Measurements from ENCODE around the gene VWA3A. TPM values are rescaled to one million over a fixed set of nuclear protein-coding genes. Genes with fewer than 3 reads are reported as not detected.

VWA3A gene
- polyA plus RNA-seq, 2 of the 4 experiments (the other 2 are of a cell fraction) = 0.17 TPM; not detected in 1

DNA sequence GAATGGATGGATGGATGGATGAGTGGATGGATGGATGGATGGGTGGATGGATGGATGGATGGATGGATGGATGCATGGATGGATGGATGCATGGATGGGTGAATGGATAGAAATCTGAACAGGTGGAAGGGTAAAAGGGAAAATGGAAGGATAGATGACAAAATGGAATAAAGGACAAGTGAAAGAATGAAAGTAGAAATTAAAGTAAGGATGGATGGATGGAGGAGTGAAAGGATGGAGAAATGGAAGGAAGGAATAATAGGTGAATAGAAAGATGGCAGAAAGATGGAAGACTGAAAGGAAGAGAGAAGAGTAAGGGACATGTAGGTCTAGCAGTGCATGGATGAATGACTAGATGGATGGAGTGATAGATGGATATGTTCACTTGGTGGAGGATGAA is 29.9 kb downstream of the VWA3A start:
- no peak for TF ChIP-seq ELK1 (IDR thresholded peaks at IDR 0.05; ENCODE audit: low read depth, low read length)
- no peak for TF ChIP-seq JUNB (IDR thresholded peaks at IDR 0.05)
- TF ChIP-seq HEYL (CRISPR knock-in tag; IDR thresholded peaks at IDR 0.05) = no peak
- TF ChIP-seq ZFP36 (IDR thresholded peaks at IDR 0.05; ENCODE audit: borderline replicate concordance, partially characterized antibody) = no peak
- TF ChIP-seq EHF (CRISPR knock-in tag; IDR thresholded peaks at IDR 0.05) = no peak
- no peak for TF ChIP-seq GATA3 (IDR thresholded peaks at IDR 0.05; ENCODE audit: borderline replicate concordance)
- ChIA-PET CTCF (no interaction called here), POLR2A (no interaction called here)
- Histone ChIP-seq H3K4me1 (no peaks in the 10 kb centered on the region), H3K4me2 (no peak overlapping the region), H3K4me3 (no peak overlapping the region), H3K9me3 (no peaks in the 10 kb centered on the region), H3K27ac (no peak overlapping the region)
- DNase-seq (ENCODE audit: low read depth in 1 of 2, low spot score in 1 of 2) = no peak
- ATAC-seq = no peak
- no peak for FAIRE-seq

GRCh38 chr16:22123146-22123545 is 30.8 kb downstream of the VWA3A start:
- peak; percentile 21 to 31 for DNase-seq (ENCODE audit: low read depth in 1 of 2, low spot score in 1 of 2)
- Histone ChIP-seq H3K4me3 (no peak overlapping the region), H3K4me2 (no peak overlapping the region), H3K9me3 (0 out of 3 replicates have a peak, but pooled peaks cover under 1% of the 10 kb centered on the region), H3K4me1 (no peaks in the 10 kb centered on the region), H3K27ac (no peak overlapping the region)
- WGBS (ENCODE audit: missing lambda C conversion rate) = 27% methylated on average over 3 of the region's 3 CpGs
- POLR2A ChIA-PET = no interaction called here
- FAIRE-seq = no peak
- CTCF ChIA-PET = interaction anchor here (0.6 kb wide), 1 partner anchor 123 kb away, joined by 3 read pairs; no protein-coding TSS in a partner anchor
- TF ChIP-seq RNF2 (IDR thresholded peaks at IDR 0.05; ENCODE audit: borderline replicate concordance, low read depth) (no peak), SMC3 (IDR thresholded peaks at IDR 0.05) (no peak), RAD21 (conservative IDR thresholded peaks at IDR 0.05 in 1 of 2, IDR thresholded peaks at IDR 0.05 in 1 of 2) (0 out of 5 replicates have a peak, but pooled peaks of 1 of the 2 experiments have one; percentile 15), GATA3 (IDR thresholded peaks at IDR 0.05; ENCODE audit: borderline replicate concordance) (no peak), BHLHE40 (IDR thresholded peaks at IDR 0.05; ENCODE audit: low read depth, low read length) (no peak), HES2 (IDR thresholded peaks at IDR 0.05) (no peak)
- TF ChIP-seq, protein P1, sequence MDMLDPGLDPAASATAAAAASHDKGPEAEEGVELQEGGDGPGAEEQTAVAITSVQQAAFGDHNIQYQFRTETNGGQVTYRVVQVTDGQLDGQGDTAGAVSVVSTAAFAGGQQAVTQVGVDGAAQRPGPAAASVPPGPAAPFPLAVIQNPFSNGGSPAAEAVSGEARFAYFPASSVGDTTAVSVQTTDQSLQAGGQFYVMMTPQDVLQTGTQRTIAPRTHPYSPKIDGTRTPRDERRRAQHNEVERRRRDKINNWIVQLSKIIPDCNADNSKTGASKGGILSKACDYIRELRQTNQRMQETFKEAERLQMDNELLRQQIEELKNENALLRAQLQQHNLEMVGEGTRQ (IDR thresholded peaks at IDR 0.05) = no peak
- ATAC-seq = peak; percentile 67 to 82; a peak in 3 of 6 replicates

- ChIA-PET POLR2A (no interaction called here), CTCF (interaction anchor here (0.9 kb wide), 1 partner anchor 18 kb away, joined by 4 read pairs; no protein-coding TSS in a partner anchor)
- H3K4me1 ChIP-seq = no peaks in the 10 kb centered on the region
- WGBS (ENCODE audit: missing lambda C conversion rate) = 50% methylated on average over 7 of the region's 7 CpGs
- H3K27ac ChIP-seq = no peak overlapping the region
- H3K9me3 ChIP-seq = 0 out of 3 replicates have a peak, but pooled peaks cover 5% of the 10 kb centered on the region
- TF ChIP-seq TP53 (CRISPR knock-in tag; IDR thresholded peaks at IDR 0.05) (no peak), MAFK (IDR thresholded peaks at IDR 0.05; ENCODE audit: partially characterized antibody) (peak; percentile 2)
- H3K4me2 ChIP-seq = no peak overlapping the region
- no peak overlapping the region for H3K4me3 ChIP-seq
- peak; percentile 15 to 17 for DNase-seq (ENCODE audit: low read depth in 1 of 2, low spot score in 1 of 2)
- peak in 1 of 2 experiments; percentile 54; a peak in 2 of 6 replicates for ATAC-seq
- FAIRE-seq = no peak
Measured at GRCh38 chr16:22123759-22124490, 31.6 kb downstream of the VWA3A start.

- WGBS (ENCODE audit: missing lambda C conversion rate) = 62% methylated on average over 6 of the region's 6 CpGs
- TF ChIP-seq ZFP36 (IDR thresholded peaks at IDR 0.05; ENCODE audit: borderline replicate concordance, partially characterized antibody) (peak; percentile 33), ZC3H11A (IDR thresholded peaks at IDR 0.05) (no peak)
- Histone ChIP-seq H3K4me1 (no peaks in the 10 kb centered on the region), H3K27ac (no peak overlapping the region), H3K4me2 (no peak overlapping the region), H3K9me3 (0 out of 3 replicates have a peak, but pooled peaks cover 5% of the 10 kb centered on the region), H3K4me3 (no peak overlapping the region)
- ATAC-seq = no peak
- ChIA-PET CTCF (interaction anchor here (0.6 to 0.9 kb wide), 2 partner anchors 17 to 658 kb away, joined by 3 to 4 read pairs; no protein-coding TSS in a partner anchor), POLR2A (no interaction called here)
- DNase-seq (ENCODE audit: low read depth in 1 of 2, low spot score in 1 of 2) = no peak
- no peak for FAIRE-seq
Measured at GRCh38 chr16:22124583-22125284, 32.4 kb downstream of the VWA3A start.

Data from A549 (cell line).